PC-9 (cell line): Measurements from ENCODE around the gene ZCCHC14. TPM values are rescaled to one million over a fixed set of nuclear protein-coding genes. Genes with fewer than 3 reads are reported as not detected.

Experiments used
- BruUV-seq: library from RNA; stranded (reverse); fragments of 400-500 nt; replicated peaks from 2 replicates; lab custom pipeline; 2021; lab: Mats Ljungman, UMichigan
- CTCF ChIA-PET: fragments of 300-600 bp; sonication (Branson Sonifier 250); formaldehyde crosslinking; loops from one replicate; lab custom pipeline; 2022; ENCODE audit warnings: antibody characterized with exemption; lab: Charles Lee
- POLR2A ChIA-PET: fragments of 300-600 bp; sonication (Branson Sonifier 250); formaldehyde crosslinking; loops from one replicate; lab custom pipeline; 2022; ENCODE audit warnings: antibody characterized with exemption; ENCODE audit not compliant: unreplicated experiment; lab: Charles Lee
- DNase-seq, 2 experiments: peaks; one replicate each; pipeline versions ENCODE4 v3.0.0 to v3.0.0-alpha.2; 2015 to 2022; ENCODE audit warnings: mixed read lengths in 1 of 2
- H2AFZ ChIP-seq: fragments of 200-600 bp; sonication (generic); 2 replicates; pipeline ENCODE4 v1.8.1; 2017; ENCODE audit warnings: antibody characterized with exemption
- H3F3A ChIP-seq: fragments of 200-600 bp; sonication (generic); 2 replicates; pipeline ENCODE4 v1.8.1; 2017; ENCODE audit warnings: antibody characterized with exemption, mild to moderate bottlenecking, low read depth; ENCODE audit not compliant: insufficient read depth
- H3K27ac ChIP-seq: fragments of 200-600 bp; sonication (generic); 2 replicates; pipeline ENCODE4 v1.6.1; 2016; ENCODE audit warnings: mixed run types
- H3K27me3 ChIP-seq: fragments of 200-600 bp; sonication (generic); 2 replicates; pipeline ENCODE4 v1.6.1; 2016; ENCODE audit warnings: low read depth, mixed run types; ENCODE audit not compliant: insufficient read depth
- H3K36me3 ChIP-seq: fragments of 200-600 bp; sonication (generic); 2 replicates; pipeline ENCODE4 v1.6.1; 2016; ENCODE audit warnings: low read depth, mixed run types
- H3K4me1 ChIP-seq: fragments of 200-600 bp; sonication (generic); replicated peaks from 2 replicates; pipeline ENCODE4 v1.6.1; 2016; ENCODE audit warnings: mixed run types; ENCODE audit not compliant: insufficient read depth
- H3K4me2 ChIP-seq: fragments of 200-600 bp; sonication (generic); 2 replicates; pipeline ENCODE4 v1.6.1; 2017; ENCODE audit warnings: mixed run types
- H3K4me3 ChIP-seq: fragments of 200-600 bp; sonication (generic); 2 replicates; pipeline ENCODE4 v1.6.1; 2016; ENCODE audit warnings: mixed run types
- H3K79me2 ChIP-seq: fragments of 200-600 bp; sonication (generic); 2 replicates; pipeline ENCODE4 v1.6.1; 2017; ENCODE audit warnings: low read depth, mixed run types
- H3K9me2 ChIP-seq: fragments of 200-600 bp; sonication (generic); 2 replicates; pipeline ENCODE4 v1.8.1; 2017; ENCODE audit warnings: mild to moderate bottlenecking; ENCODE audit not compliant: insufficient read depth
- H3K9me3 ChIP-seq: fragments of 200-600 bp; sonication (generic); 2 replicates; pipeline ENCODE4 v1.8.1; 2016; ENCODE audit warnings: low read depth; ENCODE audit not compliant: insufficient read depth
- H4K20me1 ChIP-seq: fragments of 200-600 bp; sonication (generic); 2 replicates; pipeline ENCODE4 v1.8.1; 2017; ENCODE audit not compliant: insufficient read depth
- CTCF ChIP-seq: fragments of 200-600 bp; sonication (generic); conservative IDR thresholded peaks from 2 replicates; pipeline ENCODE4 v1.6.1; 2017; ENCODE audit warnings: mixed run types, antibody characterized with exemption, mild to moderate bottlenecking, moderate library complexity
- EZH2 ChIP-seq: fragments of 200-600 bp; sonication (generic); IDR thresholded peaks from 2 replicates; pipeline ENCODE4 v1.8.0; 2017; ENCODE audit warnings: antibody characterized with exemption, low read depth
- intact Hi-C: fragments of 100-400 bp; cut with micrococcal nuclease; formaldehyde crosslinking; loops from one replicate; pipeline ENCODE4 v1.10.0; 2022; ENCODE audit not compliant: unreplicated experiment
- total RNA-seq: library from RNA; stranded (reverse); gene quantifications from 2 replicates; pipeline ENCODE4 v1.2.3, GENCODE V29; 2021

ZCCHC14 gene
- total RNA-seq, 1 experiment from 2014 or later, result 17.9 TPM

- peaks cover 34% of the 10 kb centered on the region for H4K20me1 ChIP-seq
- intact Hi-C loops, result no loop called here
These were observed 120.5 kb downstream of the ZCCHC14 start for GRCh38 chr16:87372305-87372704.

GRCh38 chr16:87371261-87371866, 121.5 kb downstream of the ZCCHC14 start:
- no peaks in the 10 kb centered on the region for H3F3A ChIP-seq
- no peaks in the 10 kb centered on the region for H3K4me1 ChIP-seq
- no peak for DNase-seq
- H3K4me2 ChIP-seq, result no peak overlapping the region
- POLR2A ChIA-PET, result no interaction called here
- no TSS peak for BruUV-seq
- intact Hi-C loops, result no loop called here
- no peaks in the 10 kb centered on the region for H3K9me2 ChIP-seq
- no peak overlapping the region for H3K4me3 ChIP-seq
- CTCF ChIA-PET, result no interaction called here
- no peak overlapping the region for H3K27ac ChIP-seq
- H3K9me3 ChIP-seq, result no peaks in the 10 kb centered on the region
- H3K79me2 ChIP-seq, result peaks cover 30% of the 10 kb centered on the region
- H3K27me3 ChIP-seq, result no peaks in the 10 kb centered on the region
- H4K20me1 ChIP-seq, result peaks cover 31% of the 10 kb centered on the region
- H3K36me3 ChIP-seq, result no peaks in the 10 kb centered on the region
- no peak for TF ChIP-seq CTCF
- TF ChIP-seq EZH2, result no peak
- no peak overlapping the region for H2AFZ ChIP-seq

More at GRCh38 chr16:87372305-87372704, 120.5 kb downstream of the ZCCHC14 start:
- H3K27ac ChIP-seq, result no peak overlapping the region
- POLR2A ChIA-PET, result no interaction called here
- H2AFZ ChIP-seq, result no peak overlapping the region
- TF ChIP-seq CTCF, result no peak
- TF ChIP-seq EZH2, result no peak
- CTCF ChIA-PET, result no interaction called here
- H3K9me2 ChIP-seq, result no peaks in the 10 kb centered on the region
- no peaks in the 10 kb centered on the region for H3K4me1 ChIP-seq
- no peaks in the 10 kb centered on the region for H3K36me3 ChIP-seq
- peaks cover 39% of the 10 kb centered on the region for H3K79me2 ChIP-seq
- H3K4me2 ChIP-seq, result no peak overlapping the region
- no peak overlapping the region for H3K4me3 ChIP-seq
- no peak for DNase-seq
- H3F3A ChIP-seq, result no peaks in the 10 kb centered on the region
- no TSS peak for BruUV-seq
- H3K9me3 ChIP-seq, result no peaks in the 10 kb centered on the region
- no peaks in the 10 kb centered on the region for H3K27me3 ChIP-seq

GRCh38 chr16:87369796-87370719, 122.8 kb downstream of the ZCCHC14 start:
- DNase-seq, result no peak
- no peak overlapping the region for H3K4me3 ChIP-seq
- intact Hi-C loops, result no loop called here
- H3K36me3 ChIP-seq, result no peaks in the 10 kb centered on the region
- H3K9me3 ChIP-seq, result no peaks in the 10 kb centered on the region
- POLR2A ChIA-PET, result interaction anchor here (0.7 kb wide), 1 partner anchor 1000 kb away, joined by 3 read pairs; no protein-coding TSS in a partner anchor
- peaks cover 20% of the 10 kb centered on the region for H3K79me2 ChIP-seq
- H3K4me1 ChIP-seq, result no peaks in the 10 kb centered on the region
- H3K4me2 ChIP-seq, result no peak overlapping the region
- TF ChIP-seq EZH2, result no peak
- no peak for TF ChIP-seq CTCF
- CTCF ChIA-PET, result no interaction called here
- H3K27me3 ChIP-seq, result no peaks in the 10 kb centered on the region
- H3F3A ChIP-seq, result no peaks in the 10 kb centered on the region
- peaks cover 38% of the 10 kb centered on the region for H4K20me1 ChIP-seq
- H3K9me2 ChIP-seq, result no peaks in the 10 kb centered on the region
- no peak overlapping the region for H2AFZ ChIP-seq
- no peak overlapping the region for H3K27ac ChIP-seq
- no TSS peak for BruUV-seq
